Peyer's patch (tissue), 4 donors: ENCODE data around the gene TAP2. TPM values are rescaled to one million over a fixed set of nuclear protein-coding genes. Genes with fewer than 3 reads are reported as not detected.

Experiments
- DNase-seq, 3 donors: peaks; one replicate each; pipeline ENCODE4 v3.0.0-alpha.2; 2017 to 2019
- H3K27ac ChIP-seq, 4 donors: fragments of 200-600 bp; sonication (generic); one replicate each; pipeline ENCODE4 v1.5.1; 2016 to 2019
- H3K27me3 ChIP-seq, 2 donors: fragments of 200-600 bp; sonication (generic); one replicate each; pipeline ENCODE4 v1.5.1; 2019
- H3K36me3 ChIP-seq, 3 donors: fragments of 200-600 bp; sonication (generic); one replicate each; pipeline ENCODE4 v1.5.1; 2016 to 2019
- H3K4me1 ChIP-seq, 4 donors: fragments of 200-600 bp; sonication (generic); one replicate each; pipeline ENCODE4 v1.5.1; 2016 to 2019
- H3K4me3 ChIP-seq, 4 donors: fragments of 200-600 bp; sonication (generic); 1 replicate in 3 of 4; 2 replicates in 1 of 4; pipeline ENCODE4 v1.5.1; 2016 to 2019; ENCODE audit warnings: mild to moderate bottlenecking in 1 of 4
- H3K9me3 ChIP-seq, 4 donors: fragments of 200-600 bp; sonication (generic); one replicate each; pipeline ENCODE4 v1.5.1; 2016 to 2019; ENCODE audit warnings: mild to moderate bottlenecking in 1 of 4
- CTCF ChIP-seq, 6 experiments: fragments of 450-650 bp in 4 of 6; fragments of 200-600 bp in 2 of 6; sonication (generic) in 1 of 6; IDR thresholded peaks; one replicate each; pipeline ENCODE4 v1.5.1; 2017 to 2019; ENCODE audit warnings: antibody characterized with exemption in 6 of 6, mild to moderate bottlenecking in 3 of 6, moderate library complexity in 1 of 6
- POLR2A ChIP-seq, 2 donors: fragments of 450-650 bp; IDR thresholded peaks; one replicate each; pipeline ENCODE4 v1.5.1; 2017; ENCODE audit warnings: antibody characterized with exemption in 2 of 2, mild to moderate bottlenecking in 2 of 2, moderate library complexity in 2 of 2
- total RNA-seq, 4 donors: library from RNA; depleted of rRNA; stranded (reverse); fragments of >200 nt; gene quantifications; one replicate each; pipeline ENCODE4 v1.1.0, GENCODE V29; 2016

The TAP2 gene
- total RNA-seq, 4 donors from 2014 or later = 16.5 to 53.2 (median 39.4) TPM

- no peak for TF ChIP-seq CTCF (IDR thresholded peaks at IDR 0.05)
- no peak for TF ChIP-seq POLR2A (IDR thresholded peaks at IDR 0.05)
- Histone ChIP-seq H3K4me1 (no peaks in the 10 kb centered on the region), H3K4me3 (no peak overlapping the region), H3K27ac (no peak overlapping the region), H3K9me3 (no peaks in the 10 kb centered on the region), H3K27me3 (no peaks in the 10 kb centered on the region), H3K36me3 (peaks cover 0 to 68% (median 0%) of the 10 kb centered on the region in 3 donors)
- no peak for DNase-seq
Measured at GRCh38 chr6:32830936-32831335, 7.6 kb downstream of the TAP2 start.

- no peak overlapping the region for H3K27ac ChIP-seq
- no peak for TF ChIP-seq CTCF (IDR thresholded peaks at IDR 0.05)
- TF ChIP-seq POLR2A (IDR thresholded peaks at IDR 0.05) = no peak
- peaks cover 0 to 59% (median 0%) of the 10 kb centered on the region in 3 donors for H3K36me3 ChIP-seq
- H3K4me1 ChIP-seq = no peaks in the 10 kb centered on the region
- no peak overlapping the region for H3K4me3 ChIP-seq
- H3K27me3 ChIP-seq = no peaks in the 10 kb centered on the region
- no peaks in the 10 kb centered on the region for H3K9me3 ChIP-seq
- DNase-seq = no peak
Measured at GRCh38 chr6:32830017-32830416, 8.5 kb downstream of the TAP2 start.

- Histone ChIP-seq H3K4me1 (no peaks in the 10 kb centered on the region), H3K36me3 (peaks cover 0 to 53% (median 0%) of the 10 kb centered on the region in 3 donors), H3K9me3 (no peaks in the 10 kb centered on the region), H3K27me3 (no peaks in the 10 kb centered on the region), H3K4me3 (no peak overlapping the region), H3K27ac (no peak overlapping the region)
- no peak for DNase-seq
- TF ChIP-seq POLR2A (IDR thresholded peaks at IDR 0.05) (no peak), CTCF (IDR thresholded peaks at IDR 0.05) (no peak)
Measured at GRCh38 chr6:32829495-32829894, 9.0 kb downstream of the TAP2 start.

- Histone ChIP-seq H3K36me3 (peaks cover 0 to 39% (median 0%) of the 10 kb centered on the region in 3 donors), H3K4me1 (no peaks in the 10 kb centered on the region), H3K4me3 (no peak overlapping the region), H3K27ac (no peak overlapping the region), H3K27me3 (no peaks in the 10 kb centered on the region), H3K9me3 (no peaks in the 10 kb centered on the region)
- no peak for TF ChIP-seq CTCF (IDR thresholded peaks at IDR 0.05)
- TF ChIP-seq POLR2A (IDR thresholded peaks at IDR 0.05) = no peak
- DNase-seq = no peak
Measured at GRCh38 chr6:32827025-32827424, 11.5 kb downstream of the TAP2 start.

- Histone ChIP-seq H3K27ac (peak overlapping the region in 1 of 4 donors; percentile 8), H3K27me3 (no peaks in the 10 kb centered on the region), H3K4me3 (no peak overlapping the region), H3K36me3 (peaks cover 0 to 32% (median 0%) of the 10 kb centered on the region in 3 donors), H3K9me3 (no peaks in the 10 kb centered on the region), H3K4me1 (no peaks in the 10 kb centered on the region)
- TF ChIP-seq CTCF (IDR thresholded peaks at IDR 0.05) (peak in 4 of 6 experiments; percentile 34 to 71 (median 63)), POLR2A (IDR thresholded peaks at IDR 0.05) (no peak)
- no peak for DNase-seq
Measured at GRCh38 chr6:32825966-32826365, 12.6 kb downstream of the TAP2 start.

GRCh38 chr6:32819729-32820128, 18.8 kb downstream of the TAP2 start:
- Histone ChIP-seq H3K36me3 (no peaks in the 10 kb centered on the region), H3K9me3 (no peaks in the 10 kb centered on the region), H3K27ac (no peak overlapping the region), H3K4me3 (no peak overlapping the region), H3K4me1 (peaks cover 0 to 5% (median 0%) of the 10 kb centered on the region in 4 donors), H3K27me3 (no peaks in the 10 kb centered on the region)
- TF ChIP-seq POLR2A (IDR thresholded peaks at IDR 0.05) = no peak
- TF ChIP-seq CTCF (IDR thresholded peaks at IDR 0.05) = no peak
- DNase-seq = no peak
